GM23338 (cell line): ENCODE results near the gene SFPQ. TPM values are rescaled to one million over a fixed set of nuclear protein-coding genes. Genes with fewer than 3 reads are reported as not detected.

Source experiments
- ATAC-seq: fragments of 200-7000 bp; cut with Tn5 transposase; 3 replicates; pipeline ENCODE4 v1.9.1; 2020
- DNase-seq: peaks from one replicate; pipeline ENCODE4 v3.0.0-alpha.2; 2015; ENCODE audit warnings: low spot score
- H2AFZ ChIP-seq: fragments of 200-600 bp; sonication (generic); 2 replicates; pipeline ENCODE4 v1.8.0; 2016; ENCODE audit warnings: antibody characterized with exemption, mild to moderate bottlenecking, moderate library complexity
- H3F3A ChIP-seq: fragments of 200-600 bp; sonication (generic); replicated peaks from 2 replicates; pipeline ENCODE4 v1.8.0; 2017; ENCODE audit warnings: antibody characterized with exemption, mixed run types, low read depth
- H3K27ac ChIP-seq: fragments of 200-600 bp; sonication (generic); 2 replicates; pipeline ENCODE4 v1.6.1; 2016; ENCODE audit warnings: low read depth
- H3K27me3 ChIP-seq: fragments of 200-600 bp; sonication (generic); 2 replicates; pipeline ENCODE4 v1.8.0; 2016; ENCODE audit warnings: mild to moderate bottlenecking, mixed run types, moderate library complexity; ENCODE audit not compliant: insufficient read depth
- H3K36me3 ChIP-seq: fragments of 200-600 bp; sonication (generic); 2 replicates; pipeline ENCODE4 v1.8.0; 2016; ENCODE audit warnings: mild to moderate bottlenecking; ENCODE audit not compliant: insufficient read depth
- H3K4me1 ChIP-seq: fragments of 200-600 bp; sonication (generic); 2 replicates; pipeline ENCODE4 v1.8.0; 2016; ENCODE audit warnings: mild to moderate bottlenecking, moderate library complexity; ENCODE audit not compliant: insufficient read depth
- H3K4me2 ChIP-seq: fragments of 200-600 bp; sonication (generic); 2 replicates; pipeline ENCODE4 v1.7.1; 2017; ENCODE audit warnings: mixed run types
- H3K4me3 ChIP-seq: fragments of 200-600 bp; sonication (generic); 2 replicates; pipeline ENCODE4 v1.6.1; 2016; ENCODE audit warnings: mixed run types
- H3K79me2 ChIP-seq: fragments of 200-600 bp; sonication (generic); replicated peaks from 2 replicates; pipeline ENCODE4 v1.8.0; 2017; ENCODE audit warnings: mild to moderate bottlenecking; ENCODE audit not compliant: insufficient read depth
- H3K9me2 ChIP-seq: fragments of 200-600 bp; sonication (generic); 2 replicates; pipeline ENCODE4 v1.8.0; 2017; ENCODE audit not compliant: insufficient read depth
- H4K20me1 ChIP-seq: fragments of 200-600 bp; sonication (generic); replicated peaks from 2 replicates; pipeline ENCODE4 v1.8.0; 2017; ENCODE audit warnings: mild to moderate bottlenecking; ENCODE audit not compliant: insufficient read depth
- H3K27ac Mint-ChIP-seq: 2 replicates; pipeline ENCODE4 v1.8.0; 2020; ENCODE audit warnings: inconsistent platforms, mild to moderate bottlenecking, moderate library complexity, mixed read lengths
- H3K27me3 Mint-ChIP-seq: 3 replicates; pipeline ENCODE4 v1.8.0; 2022; ENCODE audit warnings: low read depth, mild to moderate bottlenecking, moderate library complexity, mixed read lengths, inconsistent platforms; ENCODE audit not compliant: insufficient read depth, poor library complexity
- H3K36me3 Mint-ChIP-seq: 3 replicates; pipeline ENCODE4 v1.8.0; 2021; ENCODE audit warnings: low read depth, mild to moderate bottlenecking, inconsistent platforms, moderate library complexity, mixed read lengths
- H3K4me1 Mint-ChIP-seq: 3 replicates; pipeline ENCODE4 v1.8.0; 2020; ENCODE audit warnings: mild to moderate bottlenecking, inconsistent platforms, mixed read lengths
- H3K4me3 Mint-ChIP-seq: 3 replicates; pipeline ENCODE4 v1.8.0; 2021; ENCODE audit warnings: moderate library complexity, mild to moderate bottlenecking, inconsistent platforms, mixed read lengths
- H3K9me3 Mint-ChIP-seq: 3 replicates; pipeline ENCODE4 v1.8.0; 2020; ENCODE audit warnings: moderate library complexity, mild to moderate bottlenecking, inconsistent platforms, mixed read lengths
- EZH2 ChIP-seq: fragments of 200-600 bp; sonication (generic); IDR thresholded peaks from one replicate; pipeline ENCODE4 v1.8.0; 2017; ENCODE audit warnings: antibody characterized with exemption, mild to moderate bottlenecking, low read depth; ENCODE audit not compliant: unreplicated experiment
- EZH2phosphoT487 ChIP-seq: fragments of 200-600 bp; sonication (generic); IDR thresholded peaks from one replicate; pipeline ENCODE4 v1.8.1; 2018; ENCODE audit warnings: antibody characterized with exemption; ENCODE audit not compliant: unreplicated experiment
- NANOG ChIP-seq: IDR thresholded peaks from 2 replicates; pipeline ENCODE4 v1.6.1; 2016; ENCODE audit warnings: antibody characterized with exemption, borderline replicate concordance
- POLR2AphosphoS5 ChIP-seq: IDR thresholded peaks from 2 replicates; pipeline ENCODE4 v1.6.1; 2016; ENCODE audit warnings: antibody characterized with exemption, low read depth
- STAT1 ChIP-seq: IDR thresholded peaks from one replicate; pipeline ENCODE4 v1.6.1; 2016; ENCODE audit warnings: antibody characterized with exemption; ENCODE audit not compliant: unreplicated experiment
- ZNF114 ChIP-seq: fragments of 250-450 bp; sonication (Bioruptor Pico); IDR thresholded peaks from 2 replicates; pipeline ENCODE4 v1.5.0; 2020; ENCODE audit warnings: mild to moderate bottlenecking, moderate library complexity
- polyA plus RNA-seq: library from polyadenylated mRNA; unstranded; fragments of >200 nt; fragmentation: Nextera tagmentation; extraction: Ambion mirVana; gene quantifications from 2 replicates; pipeline ENCODE4 v1.2.1, GENCODE V29; 2016
- total RNA-seq: library from RNA; depleted of rRNA; stranded (reverse); fragments of >200 nt; shearing (Covaris generic); gene quantifications from 2 replicates; pipeline ENCODE4 v1.2.3, GENCODE V29; 2014
- TF ChIP-seq, protein P1 (sequence below): fragments of 250-450 bp; sonication (Bioruptor Pico); IDR thresholded peaks from 2 replicates; pipeline ENCODE4 v1.5.0; 2020; ENCODE audit warnings: mild to moderate bottlenecking, moderate library complexity
- TF ChIP-seq, protein P2 (sequence below): IDR thresholded peaks from 2 replicates; pipeline ENCODE4 v1.6.1; 2016; ENCODE audit warnings: antibody characterized with exemption

Gene SFPQ
- total and polyA plus RNA-seq, 2 experiments from 2014 or later: 258 to 352 TPM

DNA sequence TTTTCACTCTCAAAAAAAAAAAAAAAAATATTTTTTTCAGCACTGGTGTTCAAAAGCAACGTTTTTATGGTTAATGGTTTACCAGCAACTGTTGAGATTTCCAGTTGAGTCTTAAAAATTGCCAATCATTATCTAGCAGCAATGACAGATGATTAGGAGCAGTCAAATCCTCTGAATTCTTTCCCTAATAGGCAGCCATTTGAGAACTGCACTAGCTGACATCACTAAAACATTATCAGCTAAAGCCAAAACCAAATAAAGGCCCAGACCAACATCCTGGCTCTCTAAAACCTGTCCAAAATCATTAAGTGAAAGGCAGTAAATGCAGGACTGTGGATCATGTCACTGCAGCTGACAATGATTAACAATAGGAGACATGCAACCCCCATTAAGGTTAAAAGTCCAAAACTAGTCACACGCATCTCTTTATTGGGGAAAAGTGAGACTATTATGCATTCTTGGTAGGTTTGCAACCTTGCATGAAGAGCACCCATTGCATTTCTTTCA lies 14.0 kb downstream of the SFPQ start:
- no peak for TF ChIP-seq STAT1
- no peak for TF ChIP-seq ZNF114
- TF ChIP-seq, protein P1, sequence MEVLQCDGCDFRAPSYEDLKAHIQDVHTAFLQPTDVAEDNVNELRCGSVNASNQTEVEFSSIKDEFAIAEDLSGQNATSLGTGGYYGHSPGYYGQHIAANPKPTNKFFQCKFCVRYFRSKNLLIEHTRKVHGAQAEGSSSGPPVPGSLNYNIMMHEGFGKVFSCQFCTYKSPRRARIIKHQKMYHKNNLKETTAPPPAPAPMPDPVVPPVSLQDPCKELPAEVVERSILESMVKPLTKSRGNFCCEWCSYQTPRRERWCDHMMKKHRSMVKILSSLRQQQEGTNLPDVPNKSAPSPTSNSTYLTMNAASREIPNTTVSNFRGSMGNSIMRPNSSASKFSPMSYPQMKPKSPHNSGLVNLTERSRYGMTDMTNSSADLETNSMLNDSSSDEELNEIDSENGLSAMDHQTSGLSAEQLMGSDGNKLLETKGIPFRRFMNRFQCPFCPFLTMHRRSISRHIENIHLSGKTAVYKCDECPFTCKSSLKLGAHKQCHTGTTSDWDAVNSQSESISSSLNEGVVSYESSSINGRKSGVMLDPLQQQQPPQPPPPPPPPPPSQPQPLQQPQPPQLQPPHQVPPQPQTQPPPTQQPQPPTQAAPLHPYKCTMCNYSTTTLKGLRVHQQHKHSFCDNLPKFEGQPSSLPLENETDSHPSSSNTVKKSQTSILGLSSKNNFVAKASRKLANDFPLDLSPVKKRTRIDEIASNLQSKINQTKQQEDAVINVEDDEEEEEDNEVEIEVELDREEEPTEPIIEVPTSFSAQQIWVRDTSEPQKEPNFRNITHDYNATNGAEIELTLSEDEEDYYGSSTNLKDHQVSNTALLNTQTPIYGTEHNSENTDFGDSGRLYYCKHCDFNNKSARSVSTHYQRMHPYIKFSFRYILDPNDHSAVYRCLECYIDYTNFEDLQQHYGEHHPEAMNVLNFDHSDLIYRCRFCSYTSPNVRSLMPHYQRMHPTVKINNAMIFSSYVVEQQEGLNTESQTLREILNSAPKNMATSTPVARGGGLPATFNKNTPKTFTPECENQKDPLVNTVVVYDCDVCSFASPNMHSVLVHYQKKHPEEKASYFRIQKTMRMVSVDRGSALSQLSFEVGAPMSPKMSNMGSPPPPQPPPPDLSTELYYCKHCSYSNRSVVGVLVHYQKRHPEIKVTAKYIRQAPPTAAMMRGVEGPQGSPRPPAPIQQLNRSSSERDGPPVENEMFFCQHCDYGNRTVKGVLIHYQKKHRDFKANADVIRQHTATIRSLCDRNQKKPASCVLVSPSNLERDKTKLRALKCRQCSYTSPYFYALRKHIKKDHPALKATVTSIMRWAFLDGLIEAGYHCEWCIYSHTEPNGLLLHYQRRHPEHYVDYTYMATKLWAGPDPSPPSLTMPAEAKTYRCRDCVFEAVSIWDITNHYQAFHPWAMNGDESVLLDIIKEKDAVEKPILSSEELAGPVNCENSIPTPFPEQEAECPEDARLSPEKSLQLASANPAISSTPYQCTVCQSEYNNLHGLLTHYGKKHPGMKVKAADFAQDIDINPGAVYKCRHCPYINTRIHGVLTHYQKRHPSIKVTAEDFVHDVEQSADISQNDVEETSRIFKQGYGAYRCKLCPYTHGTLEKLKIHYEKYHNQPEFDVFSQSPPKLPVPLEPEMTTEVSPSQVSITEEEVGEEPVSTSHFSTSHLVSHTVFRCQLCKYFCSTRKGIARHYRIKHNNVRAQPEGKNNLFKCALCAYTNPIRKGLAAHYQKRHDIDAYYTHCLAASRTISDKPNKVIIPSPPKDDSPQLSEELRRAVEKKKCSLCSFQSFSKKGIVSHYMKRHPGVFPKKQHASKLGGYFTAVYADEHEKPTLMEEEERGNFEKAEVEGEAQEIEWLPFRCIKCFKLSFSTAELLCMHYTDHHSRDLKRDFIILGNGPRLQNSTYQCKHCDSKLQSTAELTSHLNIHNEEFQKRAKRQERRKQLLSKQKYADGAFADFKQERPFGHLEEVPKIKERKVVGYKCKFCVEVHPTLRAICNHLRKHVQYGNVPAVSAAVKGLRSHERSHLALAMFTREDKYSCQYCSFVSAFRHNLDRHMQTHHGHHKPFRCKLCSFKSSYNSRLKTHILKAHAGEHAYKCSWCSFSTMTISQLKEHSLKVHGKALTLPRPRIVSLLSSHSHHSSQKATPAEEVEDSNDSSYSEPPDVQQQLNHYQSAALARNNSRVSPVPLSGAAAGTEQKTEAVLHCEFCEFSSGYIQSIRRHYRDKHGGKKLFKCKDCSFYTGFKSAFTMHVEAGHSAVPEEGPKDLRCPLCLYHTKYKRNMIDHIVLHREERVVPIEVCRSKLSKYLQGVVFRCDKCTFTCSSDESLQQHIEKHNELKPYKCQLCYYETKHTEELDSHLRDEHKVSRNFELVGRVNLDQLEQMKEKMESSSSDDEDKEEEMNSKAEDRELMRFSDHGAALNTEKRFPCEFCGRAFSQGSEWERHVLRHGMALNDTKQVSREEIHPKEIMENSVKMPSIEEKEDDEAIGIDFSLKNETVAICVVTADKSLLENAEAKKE: no peak
- TF ChIP-seq EZH2: no peak
- no peak for TF ChIP-seq POLR2AphosphoS5
- TF ChIP-seq, protein P2, sequence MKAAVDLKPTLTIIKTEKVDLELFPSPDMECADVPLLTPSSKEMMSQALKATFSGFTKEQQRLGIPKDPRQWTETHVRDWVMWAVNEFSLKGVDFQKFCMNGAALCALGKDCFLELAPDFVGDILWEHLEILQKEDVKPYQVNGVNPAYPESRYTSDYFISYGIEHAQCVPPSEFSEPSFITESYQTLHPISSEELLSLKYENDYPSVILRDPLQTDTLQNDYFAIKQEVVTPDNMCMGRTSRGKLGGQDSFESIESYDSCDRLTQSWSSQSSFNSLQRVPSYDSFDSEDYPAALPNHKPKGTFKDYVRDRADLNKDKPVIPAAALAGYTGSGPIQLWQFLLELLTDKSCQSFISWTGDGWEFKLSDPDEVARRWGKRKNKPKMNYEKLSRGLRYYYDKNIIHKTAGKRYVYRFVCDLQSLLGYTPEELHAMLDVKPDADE: no peak
- no peak for TF ChIP-seq NANOG
- TF ChIP-seq EZH2phosphoT487: no peak
- H2AFZ ChIP-seq: no peak overlapping the region
- H3K4me2 ChIP-seq: no peak overlapping the region
- H3K4me3 Mint-ChIP-seq: no peak overlapping the region
- no peaks in the 10 kb centered on the region for H3K9me3 Mint-ChIP-seq
- H3K79me2 ChIP-seq: peaks cover 56% of the 10 kb centered on the region
- peaks cover 69% of the 10 kb centered on the region for H3F3A ChIP-seq
- H3K4me1 ChIP-seq: no peaks in the 10 kb centered on the region
- H3K27me3 ChIP-seq: no peaks in the 10 kb centered on the region
- ATAC-seq (no peak), DNase-seq (no peak)
- peaks cover 68% of the 10 kb centered on the region for H4K20me1 ChIP-seq
- no peak overlapping the region for H3K4me3 ChIP-seq
- no peaks in the 10 kb centered on the region for H3K9me2 ChIP-seq
- H3K4me1 Mint-ChIP-seq: peaks cover 14% of the 10 kb centered on the region; the same call in 2 of the 3 replicates
- peaks cover 7% of the 10 kb centered on the region for H3K27me3 Mint-ChIP-seq
- H3K27ac Mint-ChIP-seq: peak overlapping the region; percentile 72; the same call in 1 of the 2 replicates
- H3K36me3 Mint-ChIP-seq: peaks cover 97% of the 10 kb centered on the region
- peak overlapping the region; percentile 71 for H3K27ac ChIP-seq
- peaks cover 83% of the 10 kb centered on the region for H3K36me3 ChIP-seq
